GM21515 (cell line): ENCODE measurements around the gene TREH.

Experiments
- ATAC-seq: cut with Tn5 transposase; IDR thresholded peaks from one replicate; pipeline ENCODE4 v1.9.1; 2021; ENCODE audit not compliant: unreplicated experiment

TREH gene

DNA sequence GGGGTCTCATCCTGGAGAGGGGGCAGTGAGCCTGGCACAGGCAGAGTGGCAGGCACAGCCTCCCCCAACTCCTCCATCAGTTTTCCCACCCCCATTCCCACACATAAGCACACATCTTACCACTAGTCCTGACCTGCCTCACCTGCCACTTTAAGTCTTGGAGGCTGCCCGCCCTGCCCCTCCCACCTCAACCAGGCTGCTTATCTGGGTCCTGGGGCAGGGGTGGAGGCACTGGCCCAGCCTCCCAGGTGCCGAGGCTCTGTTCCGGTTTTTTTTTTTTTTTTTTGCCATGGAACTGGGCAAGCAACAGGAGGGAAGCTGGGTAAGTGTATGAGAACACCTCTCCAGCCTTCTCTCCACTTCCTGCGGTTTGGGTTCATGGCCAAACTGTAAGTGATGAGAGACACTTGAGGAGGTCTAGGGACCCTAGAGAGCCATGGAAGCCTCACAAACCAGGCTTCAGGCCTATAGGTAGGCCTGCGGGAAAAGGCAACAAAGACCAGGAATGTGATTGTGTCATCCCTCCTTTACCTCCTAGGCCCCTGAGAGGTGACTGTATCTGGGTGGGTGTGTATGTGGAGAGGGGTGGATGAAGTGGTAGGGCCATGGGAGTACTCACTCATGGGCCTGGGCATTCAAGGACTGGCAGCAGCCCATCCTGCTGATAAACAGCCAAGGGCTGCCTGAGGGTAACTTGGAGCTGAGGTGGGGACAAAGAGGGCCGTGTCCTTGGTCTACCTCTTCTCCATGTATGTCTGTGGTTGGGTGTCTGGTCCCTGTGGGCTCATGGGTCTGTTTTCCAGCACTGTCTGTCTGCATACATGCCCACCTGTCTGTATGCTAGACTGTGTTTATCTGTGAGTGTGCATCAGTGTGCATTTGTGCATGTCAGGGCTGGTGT is 49.4 kb downstream of the TREH start:
- no peak for ATAC-seq

DNA sequence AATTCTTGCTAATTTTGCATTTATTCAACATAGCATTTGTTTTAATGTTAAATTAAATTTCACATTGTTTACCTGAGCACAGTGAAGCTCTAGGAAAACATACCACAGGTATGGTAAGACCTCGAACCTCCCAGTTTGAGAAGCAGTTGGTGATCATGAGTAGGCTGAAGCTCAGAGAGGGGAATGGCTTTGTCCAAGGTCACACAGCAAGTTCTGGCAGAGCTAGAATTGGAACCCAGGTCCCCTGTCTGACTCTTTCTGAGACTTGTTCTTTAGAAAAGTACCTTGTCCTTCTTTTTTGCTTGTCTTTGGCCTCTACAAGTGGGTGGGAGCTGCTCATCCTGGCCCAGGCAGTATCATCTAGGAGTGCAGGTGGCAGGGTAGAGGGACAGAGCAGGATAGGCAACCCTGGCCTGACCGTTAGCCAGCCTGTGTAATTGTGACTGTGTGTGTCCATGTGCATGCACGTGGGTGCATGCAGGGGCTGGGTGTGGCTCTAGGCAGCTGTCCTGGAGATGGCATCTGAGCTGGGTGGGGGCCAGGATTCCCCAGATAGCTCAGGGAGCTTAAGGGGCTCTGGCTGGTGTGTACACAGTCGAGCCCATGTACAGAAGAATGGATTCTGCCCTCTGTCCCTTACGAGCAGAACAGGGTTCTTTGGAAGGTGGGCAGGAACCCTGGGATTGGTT is 50.4 kb downstream of the TREH start:
- no peak for ATAC-seq

DNA sequence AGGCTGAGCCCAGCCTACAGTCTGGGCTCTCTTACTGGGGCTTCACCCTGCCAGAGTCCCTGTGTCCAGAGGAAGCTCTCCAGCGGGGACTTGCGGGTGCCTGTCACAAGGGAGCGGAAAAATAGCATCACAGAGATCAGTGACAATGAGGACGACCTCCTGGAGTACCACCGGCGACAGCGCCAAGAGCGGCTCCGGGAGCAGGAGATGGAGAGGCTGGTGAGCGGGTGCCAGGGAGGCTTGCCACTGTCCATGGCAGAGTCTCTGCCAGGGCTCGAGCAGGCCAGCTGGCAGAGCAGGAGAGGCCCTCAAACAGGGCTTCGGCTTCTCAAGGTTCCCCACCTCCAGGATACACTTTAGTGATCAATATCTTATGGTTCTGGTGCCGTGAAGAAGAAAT is 51.0 kb downstream of the TREH start:
- no peak for ATAC-seq

DNA sequence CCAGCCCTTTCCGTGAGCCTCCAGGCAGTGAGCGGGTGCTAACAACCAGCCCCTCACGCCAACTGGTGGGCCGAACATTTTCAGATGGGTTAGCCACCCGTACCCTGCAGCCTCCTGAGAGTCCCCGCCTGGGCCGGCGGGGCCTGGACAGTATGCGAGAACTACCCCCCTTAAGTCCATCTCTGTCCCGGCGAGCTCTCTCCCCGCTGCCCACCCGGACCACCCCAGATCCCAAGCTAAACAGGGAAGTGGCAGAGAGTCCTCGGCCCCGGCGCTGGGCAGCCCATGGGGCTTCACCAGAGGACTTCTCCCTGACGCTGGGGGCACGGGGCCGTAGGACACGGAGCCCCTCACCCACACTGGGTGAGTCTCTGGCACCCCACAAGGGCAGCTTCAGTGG is 51.4 kb downstream of the TREH start:
- ATAC-seq: no peak

DNA sequence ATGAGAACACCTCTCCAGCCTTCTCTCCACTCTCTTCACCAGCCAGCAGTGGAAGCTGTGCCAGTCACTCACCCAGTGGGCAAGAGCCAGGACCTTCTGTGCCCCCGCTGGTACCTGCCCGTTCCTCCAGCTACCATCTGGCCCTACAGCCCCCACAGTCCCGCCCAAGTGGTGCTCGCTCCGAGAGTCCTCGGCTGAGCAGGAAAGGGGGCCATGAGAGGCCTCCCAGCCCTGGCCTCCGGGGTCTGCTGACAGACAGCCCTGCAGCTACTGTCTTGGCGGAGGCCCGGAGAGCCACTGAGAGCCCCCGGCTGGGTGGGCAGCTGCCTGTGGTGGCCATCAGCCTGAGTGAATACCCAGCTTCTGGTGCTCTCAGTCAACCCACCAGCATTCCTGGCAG is 51.9 kb downstream of the TREH start:
- no peak for ATAC-seq

DNA sequence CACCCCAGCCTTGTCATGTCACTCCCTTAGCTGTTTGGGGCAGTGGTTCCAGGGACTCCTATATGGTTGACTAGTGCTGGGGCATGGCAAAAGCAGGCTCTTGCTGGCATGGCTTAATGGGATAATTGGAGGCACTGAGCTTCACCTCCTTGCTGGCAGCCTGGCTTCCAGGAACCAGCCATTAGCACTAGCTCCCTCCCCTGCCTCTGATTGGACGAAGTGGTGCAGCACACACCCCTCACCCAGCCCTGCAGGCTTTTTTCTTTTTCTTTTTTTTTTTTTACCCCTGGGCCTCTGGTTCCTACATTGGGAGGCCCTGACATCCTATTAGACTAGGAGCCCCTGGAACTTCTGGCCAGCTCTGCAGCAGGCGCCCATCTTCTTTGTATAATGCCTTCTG is 53.5 kb downstream of the TREH start:
- no peak for ATAC-seq

DNA sequence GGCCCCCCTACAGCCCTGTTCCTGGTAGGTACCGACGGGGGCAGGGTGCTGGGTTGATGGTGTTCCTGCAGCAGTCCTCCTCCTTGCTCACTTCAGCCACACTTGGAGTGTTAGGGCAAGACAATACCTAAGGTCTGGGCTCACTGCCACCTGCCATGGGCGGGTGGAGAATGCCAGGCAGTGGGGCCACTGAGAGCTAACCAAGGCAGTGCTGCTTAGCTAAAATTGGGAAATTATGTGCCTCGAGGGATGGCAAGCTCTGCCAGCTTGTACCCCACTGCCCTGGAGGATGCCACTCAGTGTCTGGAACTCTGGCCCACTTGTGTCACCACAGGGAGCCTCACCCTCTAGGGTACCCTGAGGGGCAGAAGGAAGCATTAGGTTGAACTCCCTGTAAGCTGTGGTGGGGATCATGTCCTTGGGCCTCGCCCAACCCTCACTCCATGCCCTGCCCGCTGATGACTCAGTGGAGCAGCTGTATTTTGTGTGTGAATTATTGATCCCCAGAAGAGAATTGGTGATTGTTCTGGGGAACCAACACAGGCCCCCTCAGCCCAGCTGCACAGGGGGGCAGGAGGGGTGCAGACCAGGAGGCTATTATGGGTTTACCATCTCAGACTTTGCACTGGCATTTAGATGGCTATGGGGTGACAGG is 54.3 kb downstream of the TREH start:
- no peak for ATAC-seq

DNA sequence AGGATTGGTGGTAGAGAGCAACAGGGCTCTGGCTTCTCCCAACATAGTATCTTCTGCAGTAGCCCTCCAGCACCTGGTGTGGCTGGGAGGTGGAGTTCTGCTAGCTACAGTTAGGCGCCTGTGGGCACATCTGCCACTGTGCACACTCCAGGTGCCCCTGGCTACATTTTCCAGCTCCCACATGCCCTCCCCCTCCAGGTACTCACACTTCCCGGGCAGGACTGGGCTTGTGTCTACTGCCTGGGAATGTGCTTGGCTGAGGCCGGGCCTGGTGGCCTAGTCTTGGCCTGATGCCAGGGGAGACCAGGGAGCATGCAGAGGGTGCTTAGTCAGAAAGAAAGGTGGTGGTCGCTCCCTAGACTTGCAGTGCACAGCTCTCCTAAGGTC is 56.2 kb downstream of the TREH start:
- no peak for ATAC-seq

DNA sequence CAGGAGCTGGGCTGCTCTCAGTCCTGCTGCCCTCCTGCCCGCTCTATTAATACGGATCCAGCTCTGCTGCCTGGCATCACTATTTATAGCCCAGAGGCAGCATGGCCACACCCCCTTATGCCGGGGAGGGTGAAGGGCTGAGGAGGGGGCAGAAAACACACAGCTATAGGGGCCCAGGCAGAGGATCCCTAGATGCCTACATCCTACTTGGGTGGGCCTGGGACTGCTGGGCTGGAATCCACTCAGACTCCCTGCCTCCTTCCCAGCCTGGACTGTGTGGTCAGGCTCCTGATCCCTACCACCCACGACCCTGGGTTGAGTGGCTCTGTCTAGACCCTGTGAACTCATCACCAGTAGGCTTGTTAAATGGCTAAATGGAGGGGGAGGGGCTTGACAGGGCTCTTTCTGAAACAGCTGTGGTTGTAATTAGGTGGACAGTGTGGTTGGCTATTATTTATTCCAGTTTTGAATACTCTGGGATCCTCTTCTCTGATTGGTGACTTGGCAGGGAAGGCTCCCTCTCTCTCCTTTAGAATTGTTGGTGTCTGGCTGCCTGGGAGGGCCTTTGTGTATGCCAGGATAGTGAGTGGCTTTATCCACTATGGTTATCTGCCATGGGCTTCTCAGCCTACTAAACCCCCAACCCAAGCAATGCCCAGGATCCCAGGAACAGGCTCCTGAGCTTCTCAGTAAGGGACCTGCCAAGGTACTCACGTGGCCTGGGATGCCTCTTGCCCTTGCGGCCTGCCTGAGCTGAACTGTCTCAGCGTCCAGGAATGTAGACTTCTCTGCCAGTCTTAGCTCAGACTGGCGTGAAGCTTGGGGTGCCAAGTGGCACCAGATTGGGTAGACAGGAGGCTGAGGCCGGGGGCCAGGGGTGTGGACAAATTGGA is 56.8 kb downstream of the TREH start:
- ATAC-seq: no peak

DNA sequence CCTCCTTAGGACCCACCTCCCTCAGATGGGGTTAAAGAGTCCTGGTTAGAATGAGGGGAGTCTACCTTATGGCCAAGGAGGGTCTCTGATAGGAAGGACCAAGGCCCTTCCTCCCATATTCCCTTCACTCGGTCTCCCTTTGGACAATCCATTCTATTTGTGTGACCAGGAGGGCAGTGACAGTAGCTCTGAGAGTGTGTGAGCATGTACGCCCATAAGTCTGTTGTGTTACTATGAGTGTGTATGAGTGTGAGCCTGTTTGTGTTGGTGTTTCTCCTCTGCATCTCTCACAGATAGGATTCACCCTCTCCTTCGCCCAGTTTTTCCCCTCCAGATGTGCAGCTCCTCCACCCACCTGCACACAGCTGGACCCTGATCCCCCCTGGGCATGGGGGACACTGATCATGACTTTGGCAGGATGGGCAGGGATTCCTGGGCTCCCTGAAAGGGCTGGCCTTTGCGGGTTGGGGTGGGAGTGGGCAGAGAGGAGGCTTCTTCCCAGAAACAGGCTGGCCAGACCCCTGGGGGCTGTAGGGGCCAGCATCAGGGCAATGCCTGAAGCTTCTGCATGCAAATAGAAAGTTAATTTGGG is 57.6 kb downstream of the TREH start:
- ATAC-seq: no peak

DNA sequence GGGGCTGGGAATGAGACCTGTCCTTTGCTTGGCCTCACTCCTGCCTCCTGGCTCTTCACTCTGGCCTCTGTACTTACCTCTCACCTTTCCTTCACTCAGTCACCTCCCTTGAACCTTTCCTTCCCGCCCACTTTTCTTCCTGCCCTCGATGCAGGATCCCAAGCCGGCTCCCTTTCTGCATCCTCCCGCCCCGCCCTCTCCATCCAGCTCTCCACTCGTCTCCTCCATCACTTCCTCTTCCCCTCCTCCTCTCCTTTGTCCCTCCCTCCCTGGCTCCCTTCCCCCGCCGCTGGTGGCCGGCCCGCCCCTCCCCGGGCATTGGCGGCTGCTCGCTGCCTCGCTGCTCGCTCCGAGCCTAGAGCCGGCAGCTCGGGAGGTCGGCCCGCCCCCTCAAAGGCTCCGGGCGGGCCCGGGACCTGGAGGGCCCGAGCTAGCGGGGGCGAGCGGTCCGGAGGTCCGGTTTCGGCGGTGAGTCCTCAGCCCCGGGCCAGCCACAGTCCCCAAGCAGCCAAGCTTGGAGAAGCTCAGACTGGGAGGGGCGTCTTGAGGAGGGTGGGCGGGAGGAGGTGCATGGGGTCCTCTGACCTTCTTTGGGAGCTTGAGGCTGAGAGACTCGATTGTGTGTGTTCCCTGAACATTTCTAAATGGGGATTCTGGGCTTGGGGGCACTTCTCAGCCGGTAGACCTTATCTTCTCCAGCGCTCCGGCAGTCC is 58.2 kb downstream of the TREH start:
- ATAC-seq: no peak

DNA sequence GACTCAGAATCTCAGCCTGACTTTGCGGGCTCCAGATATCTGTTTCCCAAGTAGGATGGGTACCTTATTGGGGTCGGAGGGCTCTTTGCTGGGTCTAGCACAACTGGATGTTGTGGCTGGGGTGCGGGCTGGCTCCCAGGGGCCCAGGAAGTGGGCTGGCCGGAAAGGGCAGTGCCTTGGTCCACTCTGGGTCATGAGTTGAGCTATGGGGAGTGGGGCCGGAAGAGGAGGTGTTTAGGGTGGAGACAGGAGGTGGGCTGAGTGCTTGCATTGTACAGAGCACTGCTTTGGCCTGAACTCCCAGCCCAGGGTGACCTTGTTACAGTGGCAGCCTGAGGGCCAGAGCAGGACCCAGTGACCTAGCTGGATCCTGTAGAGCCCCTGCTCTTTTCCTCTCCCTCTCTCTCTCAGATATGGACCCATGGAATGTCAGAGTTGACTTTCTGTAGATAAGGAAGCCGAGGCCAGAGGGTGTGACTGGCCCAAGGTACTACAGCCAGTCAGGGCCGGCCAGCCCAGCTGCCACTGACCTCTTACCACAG is 58.9 kb downstream of the TREH start:
- no peak for ATAC-seq

DNA sequence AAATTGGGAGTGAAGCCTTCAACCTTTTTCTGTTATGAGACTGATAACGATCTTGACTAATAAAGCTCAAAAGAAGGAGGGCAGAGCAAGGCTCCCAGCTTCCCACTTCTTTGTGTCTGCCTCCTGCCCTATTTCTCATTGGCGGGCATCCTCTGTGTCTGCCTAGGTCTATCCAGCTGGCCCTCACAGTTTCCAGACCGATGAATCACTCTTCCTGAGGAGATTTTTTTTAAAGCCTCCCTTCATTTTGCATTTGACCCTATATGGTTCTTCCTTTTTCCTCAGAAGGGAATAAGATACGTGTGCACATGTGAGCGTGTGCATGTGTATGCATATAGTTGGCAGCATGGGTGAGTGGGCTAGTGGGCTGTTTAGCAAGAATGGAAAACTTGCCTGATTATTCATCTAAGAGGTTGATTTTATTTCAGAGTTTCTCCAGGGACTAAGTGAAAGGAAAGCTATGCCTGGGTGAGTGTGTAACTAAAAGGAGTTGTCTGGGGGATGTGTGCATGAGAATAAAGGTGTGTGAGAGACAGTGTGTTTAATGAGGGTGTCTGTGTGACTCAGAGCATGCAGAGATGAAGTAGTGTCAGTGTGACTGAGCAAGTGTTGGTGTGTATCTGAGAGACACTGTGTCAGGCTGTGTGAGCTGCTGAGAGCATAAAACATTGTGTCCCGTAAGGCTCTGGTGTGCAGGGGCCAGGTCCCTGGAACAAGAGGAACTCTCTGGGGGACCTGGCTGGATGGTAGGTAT is 59.8 kb downstream of the TREH start:
- no peak for ATAC-seq

DNA sequence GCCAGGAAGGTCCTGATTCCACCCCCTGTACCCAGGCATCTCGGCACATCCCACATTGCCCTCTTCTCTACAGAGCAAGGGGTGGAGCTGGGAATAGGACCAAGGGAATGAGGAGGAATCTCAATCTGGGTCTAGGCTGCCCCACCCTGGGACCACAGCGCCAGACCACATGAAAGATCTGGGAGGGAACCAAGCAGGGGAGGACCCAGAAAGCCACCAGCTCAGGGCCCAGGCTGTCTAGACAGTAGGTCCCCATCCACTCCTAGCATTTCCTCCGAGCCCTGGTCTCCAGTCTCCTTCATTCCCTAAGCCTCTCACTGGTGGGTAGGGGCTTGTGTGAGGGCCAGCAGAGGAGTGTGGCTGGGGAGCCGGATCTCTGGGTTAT is 60.5 kb downstream of the TREH start:
- ATAC-seq: no peak

DNA sequence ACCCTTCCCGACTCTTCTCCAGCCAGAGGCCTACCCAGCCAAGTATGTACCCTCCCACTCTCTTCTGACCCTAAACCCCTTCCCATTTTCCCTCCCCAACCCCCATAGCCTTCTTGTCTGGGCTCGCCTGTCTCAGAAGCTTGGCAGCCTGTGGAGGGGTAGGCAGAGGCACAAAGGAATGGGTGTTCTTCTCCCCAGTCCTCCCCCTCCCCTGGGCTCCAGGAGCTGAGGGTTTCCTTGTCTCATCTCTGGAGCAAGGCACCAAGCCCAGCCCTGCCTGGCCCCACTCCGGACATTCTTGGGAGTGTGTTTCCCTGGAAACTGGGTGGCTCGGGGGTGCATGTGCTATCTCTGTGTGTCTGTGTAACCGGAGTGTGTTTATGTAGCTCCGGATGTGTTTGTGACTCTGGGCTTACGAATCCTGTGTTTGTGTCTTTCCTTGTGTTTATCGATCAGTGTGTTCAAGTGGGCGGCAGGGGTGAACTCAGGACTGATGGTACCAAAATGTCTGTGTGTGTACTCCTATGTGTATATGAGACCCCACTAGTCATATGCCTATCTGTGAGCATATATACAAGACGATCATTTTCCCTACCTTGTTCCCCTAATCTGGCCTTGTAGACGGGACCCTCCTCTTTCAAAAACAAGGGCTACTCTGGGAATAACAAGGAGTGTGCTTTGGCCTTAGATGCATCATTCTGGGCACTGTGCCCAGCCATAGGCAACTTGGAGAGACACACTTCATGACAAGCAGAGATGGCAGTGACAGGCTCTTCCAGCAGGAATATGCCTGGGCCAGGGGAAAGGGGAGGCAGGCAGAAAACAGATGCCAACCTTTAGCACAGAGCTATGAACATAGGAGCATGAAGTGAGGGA is 61.1 kb downstream of the TREH start:
- ATAC-seq: no peak

DNA sequence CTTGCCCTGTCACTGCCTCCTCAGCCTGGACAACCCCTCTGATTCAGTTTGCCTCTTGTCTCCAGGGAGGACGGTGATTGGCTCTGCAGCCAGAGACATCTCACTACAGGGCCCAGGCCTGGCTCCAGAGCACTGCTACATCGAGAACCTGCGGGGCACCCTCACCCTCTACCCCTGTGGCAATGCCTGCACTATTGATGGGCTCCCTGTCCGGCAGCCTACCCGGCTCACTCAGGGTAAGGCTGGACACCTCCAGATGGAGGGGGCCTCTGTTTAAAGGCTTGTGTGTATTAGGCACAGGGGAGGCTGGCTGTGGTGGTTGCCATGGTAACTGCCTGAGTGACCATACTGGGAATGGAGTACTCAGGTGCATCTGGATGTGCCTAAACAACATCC is 63.5 kb downstream of the TREH start:
- ATAC-seq: no peak

DNA sequence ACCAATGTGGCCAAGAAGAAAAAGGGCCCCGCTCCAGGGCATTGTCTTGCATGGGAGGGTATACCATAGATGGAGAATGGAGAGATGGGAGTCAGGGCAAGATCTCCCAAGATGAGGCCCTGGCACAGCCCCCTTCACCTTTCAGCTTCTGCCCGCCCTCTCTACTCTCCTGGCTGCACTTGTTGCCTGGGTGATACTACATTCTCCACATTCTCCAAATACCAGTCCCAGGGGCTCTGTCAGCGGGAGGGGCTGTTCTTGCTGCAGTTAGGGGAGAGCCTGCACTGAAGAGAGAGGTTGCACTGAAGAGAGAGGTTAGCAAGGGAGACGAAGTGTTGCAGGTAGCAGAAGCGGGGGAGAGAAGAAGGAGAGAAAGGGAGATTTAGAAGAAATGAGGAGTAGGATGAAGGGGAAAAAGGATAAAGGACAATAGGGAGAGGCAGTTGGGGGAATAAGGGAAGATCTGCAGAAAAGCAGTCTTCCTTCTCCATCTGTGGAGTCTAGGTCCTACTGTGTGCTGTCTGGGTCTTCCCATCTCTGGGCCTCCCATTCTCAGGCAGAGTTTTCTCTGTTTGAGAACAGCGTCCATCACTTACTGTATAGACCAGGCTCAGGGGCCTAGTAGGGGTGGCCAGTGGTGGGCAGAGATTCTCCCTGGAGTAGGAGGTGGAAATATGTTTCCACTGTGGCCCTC is 64.0 kb downstream of the TREH start:
- ATAC-seq: no peak

DNA sequence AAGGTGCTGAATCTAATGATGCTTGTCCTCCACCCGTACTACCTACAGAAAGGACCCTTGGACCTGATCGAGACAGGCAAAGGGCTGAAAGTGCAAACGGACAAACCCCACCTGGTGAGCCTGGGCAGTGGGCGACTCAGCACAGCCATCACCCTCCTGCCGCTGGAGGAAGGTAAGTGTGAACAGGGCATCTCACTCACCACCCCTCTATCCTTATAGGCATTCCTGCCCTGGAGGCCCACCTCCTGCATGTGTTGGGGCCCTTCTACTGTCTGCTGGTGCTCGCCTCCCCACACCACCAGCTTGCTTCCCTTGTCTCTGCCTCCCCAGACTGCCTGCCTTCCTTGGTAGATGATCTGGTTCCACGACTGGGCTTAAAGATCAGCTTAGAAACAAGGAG is 64.9 kb downstream of the TREH start:
- no peak for ATAC-seq
